EL (cell line): ENCODE data around the gene GRID2.
"Not testable (repeated sequence)": the region's sequence is repeated elsewhere in the genome, so short reads cannot be mapped to it uniquely, and the experiment has no call there.

Experiments used
- DNase-seq: peaks from one replicate; pipeline ENCODE4 v3.0.0-alpha.2; 2016

Gene GRID2

DNA sequence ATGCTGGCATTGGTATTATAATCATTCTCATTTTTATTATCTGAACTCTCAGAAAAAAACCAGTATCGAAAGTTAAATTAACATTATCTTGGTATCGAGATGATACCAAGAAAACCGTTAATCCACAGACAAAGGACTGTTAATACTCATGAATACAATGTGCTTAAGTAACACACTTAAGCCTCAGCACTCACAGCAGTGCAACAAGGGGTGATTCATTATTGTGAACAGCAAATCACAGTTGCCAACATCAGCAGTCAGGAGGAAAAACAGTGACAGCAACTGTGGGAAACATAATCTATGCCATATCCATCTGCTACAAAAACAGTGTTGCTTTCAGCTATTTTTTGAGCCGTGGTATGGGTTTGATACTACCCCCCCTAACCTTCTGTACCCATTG, 1313.8 kb downstream of the GRID2 start:
- no peak for DNase-seq

GRCh38 chr4:93633721-93634120, 1330.0 kb downstream of the GRID2 start:
- no peak for DNase-seq

DNA sequence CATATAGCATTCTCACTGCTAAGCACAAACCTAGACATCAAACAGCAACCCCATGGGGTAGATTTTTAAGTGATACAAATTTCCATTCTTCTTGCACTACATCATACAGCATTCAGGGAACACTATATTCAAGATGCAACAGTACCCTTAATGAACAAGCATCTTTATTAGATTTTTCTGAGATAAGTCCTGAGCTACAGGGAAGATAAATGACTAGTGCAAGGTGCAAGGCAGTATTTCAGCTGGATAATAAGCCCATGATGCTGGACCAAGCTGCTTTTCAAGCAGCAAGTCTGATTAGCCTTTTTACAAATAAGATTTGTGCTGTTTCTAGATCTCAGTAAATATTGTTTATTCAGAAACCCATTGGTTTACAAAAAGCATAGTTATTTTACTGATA, 1332.2 kb downstream of the GRID2 start:
- DNase-seq, result no peak

DNA sequence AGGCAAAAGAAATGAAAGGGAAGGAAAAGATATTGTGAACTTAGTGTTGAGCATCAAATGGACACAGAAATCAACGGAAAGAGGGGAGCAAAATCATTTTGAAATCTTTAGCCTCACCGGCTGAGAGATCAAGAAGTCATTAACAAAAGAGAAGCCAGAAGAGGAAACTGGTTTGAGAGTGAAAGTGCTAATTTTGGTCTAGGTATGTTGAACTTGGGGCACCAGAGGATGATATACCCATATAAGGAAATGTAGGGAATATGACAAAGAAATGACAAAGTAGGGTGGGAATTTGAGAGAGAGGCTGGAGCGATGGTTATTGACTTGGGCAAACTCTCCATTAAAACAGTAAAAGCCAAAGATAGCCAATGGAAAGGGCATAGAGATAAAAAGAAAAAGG, 1341.4 kb downstream of the GRID2 start:
- no peak for DNase-seq

DNA sequence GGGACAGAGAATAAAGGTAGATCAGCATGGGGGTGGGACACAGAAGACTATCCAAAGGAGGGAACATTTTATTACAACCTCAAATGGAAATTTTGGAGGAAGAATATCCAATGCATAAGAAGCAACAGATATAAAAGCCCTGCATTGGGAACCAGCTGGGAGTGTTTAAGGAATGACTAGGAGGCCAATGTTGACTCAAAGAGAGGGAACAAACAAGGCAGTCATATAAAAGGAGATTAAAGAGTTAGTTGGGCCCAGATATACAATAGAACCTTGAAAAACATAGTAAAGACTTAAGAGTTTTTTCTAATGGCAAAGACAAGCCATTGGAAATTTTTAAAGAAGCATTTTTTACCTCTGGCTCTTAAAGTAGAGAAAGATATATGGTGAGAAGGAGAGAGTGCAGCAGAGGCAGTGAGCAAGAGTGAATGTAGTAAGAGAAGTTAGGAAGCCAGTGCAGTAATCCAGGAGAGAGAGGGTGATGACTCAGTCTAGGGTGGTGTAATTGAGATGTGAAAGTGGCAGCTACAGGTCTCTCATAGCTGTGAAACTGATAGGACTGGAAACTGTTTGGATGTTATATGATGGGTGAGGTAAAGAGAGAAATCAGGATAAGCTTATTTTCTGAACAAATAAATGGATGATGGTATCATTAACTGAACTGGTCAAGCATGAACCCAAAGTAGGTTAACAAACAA, 1342.6 kb downstream of the GRID2 start:
- no peak for DNase-seq

GRCh38 chr4:93648258-93648657, 1344.5 kb downstream of the GRID2 start:
- no peak for DNase-seq

GRCh38 chr4:93649828-93650227, 1346.1 kb downstream of the GRID2 start:
- DNase-seq, result no peak

- no peak for DNase-seq
Observed at GRCh38 chr4:93654211-93654610, 1350.4 kb downstream of the GRID2 start.

DNA sequence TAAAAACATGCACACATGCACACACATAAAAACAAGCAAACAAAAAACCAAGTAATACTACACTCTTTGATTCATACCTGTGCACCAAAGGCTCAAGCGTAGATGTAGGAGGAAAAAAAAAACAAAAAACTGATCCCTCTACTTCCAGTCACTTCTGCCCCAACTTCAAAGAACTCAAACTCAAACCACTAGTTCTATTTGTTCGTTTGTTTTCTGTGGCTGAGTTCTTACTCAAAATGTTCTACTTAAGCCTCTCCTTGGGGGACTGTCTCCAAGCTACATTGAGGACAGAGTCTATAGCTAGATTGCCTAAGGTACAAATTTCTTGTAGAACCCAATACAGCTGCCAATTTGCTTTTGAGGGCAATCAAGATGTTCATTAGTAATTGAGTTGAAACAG, 1353.8 kb downstream of the GRID2 start:
- no peak for DNase-seq

- no peak for DNase-seq
Observed at GRCh38 chr4:93658443-93658842, 1354.7 kb downstream of the GRID2 start.

DNA sequence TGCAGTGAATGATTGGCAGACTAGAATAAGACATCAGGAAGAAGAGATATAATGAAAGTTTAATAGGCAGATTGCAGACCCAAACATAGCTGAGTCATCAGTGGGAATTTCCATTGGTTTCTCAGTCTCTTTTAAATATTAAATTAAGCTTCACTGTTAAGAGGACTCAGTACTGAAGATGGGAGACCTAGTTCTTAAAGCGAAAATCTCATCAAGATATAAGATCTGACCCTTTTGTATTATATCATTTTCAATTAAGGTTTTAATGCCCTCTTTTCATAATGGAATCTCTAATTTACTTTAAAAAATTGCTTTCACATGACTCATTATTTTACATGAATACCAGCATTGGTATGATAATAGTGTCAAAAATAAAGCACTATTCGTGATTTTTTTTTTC, 1355.9 kb downstream of the GRID2 start:
- no peak for DNase-seq

DNA sequence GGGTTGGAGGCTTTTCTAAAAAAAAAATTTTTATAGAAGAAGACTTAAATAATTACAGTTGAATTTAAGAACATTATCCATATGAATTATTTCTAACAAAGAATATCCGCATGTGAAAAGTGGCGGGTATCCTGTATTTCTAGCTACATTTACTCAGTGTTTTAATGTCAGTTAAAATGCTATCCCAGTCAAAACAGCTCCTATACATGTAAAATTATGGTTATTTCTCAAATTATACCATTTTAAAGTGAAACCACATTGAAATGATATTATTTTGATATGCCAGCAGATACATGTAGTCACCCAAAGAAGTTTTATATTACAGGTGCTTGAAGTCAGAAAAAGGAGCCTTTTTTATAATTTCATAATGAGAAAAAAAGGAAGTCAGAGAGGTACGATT, 1356.3 kb downstream of the GRID2 start:
- no peak for DNase-seq

DNA sequence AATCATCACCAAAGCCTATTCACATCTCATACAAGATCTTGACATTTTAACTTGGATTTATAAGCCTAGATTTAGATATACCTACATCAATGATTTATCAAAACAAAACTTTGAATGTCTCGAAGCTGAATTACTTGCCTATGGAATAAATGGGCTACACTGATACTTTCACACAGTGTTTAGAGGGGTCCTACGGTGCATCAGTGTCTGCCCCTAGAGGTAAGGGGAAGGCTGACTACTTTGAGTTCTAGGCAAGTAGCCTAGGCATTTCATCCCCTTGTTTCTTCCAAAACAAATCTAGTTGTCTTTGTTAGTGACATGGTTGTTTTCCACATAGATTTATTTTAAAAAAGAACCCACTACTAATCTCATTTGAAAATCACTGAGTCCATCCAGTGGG, 1366.7 kb downstream of the GRID2 start:
- DNase-seq, result no peak

DNA sequence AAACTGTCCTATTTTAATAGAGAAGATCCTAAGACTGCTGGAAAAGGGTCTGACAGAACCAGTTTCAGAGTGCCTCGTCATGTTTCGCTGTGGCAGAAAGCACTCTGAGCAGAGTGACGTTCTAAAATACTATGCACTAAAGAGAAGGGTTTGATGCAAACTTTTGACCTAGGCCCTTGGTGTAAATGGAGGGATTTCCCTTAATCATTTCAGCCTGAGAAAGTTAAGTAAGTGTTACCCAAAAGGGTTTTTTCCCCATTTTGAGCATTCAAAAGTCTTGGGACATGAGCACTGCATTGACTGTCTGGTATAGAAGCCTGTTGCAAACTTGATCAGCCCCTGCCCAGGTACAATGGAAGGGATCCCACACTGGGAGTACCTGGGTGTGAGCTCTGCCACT, 1367.3 kb downstream of the GRID2 start:
- no peak for DNase-seq

DNA sequence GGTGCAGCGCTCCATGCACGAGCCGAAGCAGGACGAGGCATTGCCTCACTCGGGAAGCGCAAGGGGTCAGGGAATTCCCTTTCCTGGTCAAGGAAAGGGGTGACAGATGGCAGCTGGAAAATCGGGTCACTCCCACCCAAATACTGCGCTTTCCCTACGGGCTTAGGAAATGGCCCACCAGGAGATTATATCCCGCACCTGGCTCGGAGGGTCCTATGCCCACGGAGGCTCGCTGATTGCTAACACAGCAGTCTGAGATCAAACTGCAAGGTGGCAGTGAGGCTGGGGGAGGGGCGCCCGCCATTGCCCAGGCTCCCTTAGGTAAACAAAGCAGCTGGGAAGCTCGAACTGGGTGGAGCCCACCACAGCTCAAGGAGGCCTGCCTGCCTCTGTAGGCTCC, 1373.2 kb downstream of the GRID2 start:
- not testable (repeated sequence) for DNase-seq

- DNase-seq, result no peak
Observed at GRCh38 chr4:93684571-93684970, 1380.8 kb downstream of the GRID2 start.

DNA sequence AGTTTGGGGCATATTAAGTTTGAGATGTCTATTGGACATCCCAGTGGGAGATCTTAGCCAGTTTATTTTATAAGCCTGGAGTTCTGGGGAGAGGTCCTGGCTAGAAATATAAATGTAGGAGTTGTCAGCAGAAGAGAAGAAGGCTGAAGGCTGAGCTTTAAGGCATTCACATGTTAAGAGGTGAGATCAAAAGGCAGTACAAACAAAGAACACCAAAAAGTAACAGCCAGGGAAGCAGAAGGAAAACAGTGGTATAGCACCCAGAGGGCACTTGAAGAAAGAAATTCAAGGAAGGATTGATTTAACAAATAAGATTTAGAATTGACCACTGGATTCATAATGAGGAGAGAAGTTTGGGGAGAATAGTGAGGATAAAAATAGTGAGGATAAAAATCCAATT, 1383.5 kb downstream of the GRID2 start:
- no peak for DNase-seq

GRCh38 chr4:93688978-93689377, 1385.2 kb downstream of the GRID2 start:
- no peak for DNase-seq

DNA sequence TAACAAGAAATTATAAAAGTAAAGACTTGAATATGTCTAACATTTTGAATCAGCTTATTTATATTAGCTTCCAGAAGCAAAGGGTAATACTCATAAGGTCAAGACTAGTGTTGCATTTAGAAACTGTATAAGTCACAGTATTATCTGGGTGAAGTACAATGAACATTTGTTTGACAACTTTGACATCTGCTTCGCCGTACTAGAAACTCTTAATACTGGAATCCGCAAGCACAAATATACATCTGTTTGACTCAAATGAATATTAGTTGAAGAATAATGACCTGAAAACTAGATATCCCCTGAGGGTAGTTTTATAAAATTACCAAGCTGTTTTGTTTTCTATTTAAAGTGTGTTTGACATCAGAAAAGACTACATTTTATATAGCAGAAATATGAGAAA, 1389.4 kb downstream of the GRID2 start:
- no peak for DNase-seq

- no peak for DNase-seq
Observed at GRCh38 chr4:93698686-93699085, 1394.9 kb downstream of the GRID2 start.

DNA sequence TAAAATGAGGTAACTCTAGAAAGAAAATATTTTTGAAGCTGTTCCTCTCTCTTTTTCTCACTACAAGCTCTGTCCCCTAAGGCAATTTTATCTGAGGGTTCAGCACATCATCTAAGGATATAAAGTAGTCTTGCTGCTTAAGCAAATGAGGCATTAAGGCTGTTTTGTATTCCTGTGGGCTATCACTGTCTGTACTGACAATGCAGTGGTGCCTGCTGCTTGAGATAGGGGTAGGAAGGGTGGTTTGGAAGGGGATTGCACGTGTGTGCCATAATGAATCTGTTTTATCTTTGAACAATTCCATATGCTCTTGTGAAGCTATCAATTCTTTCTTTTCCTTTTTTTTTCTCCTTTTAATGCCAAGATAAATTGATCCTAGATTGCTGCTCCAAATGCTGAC, 1396.8 kb downstream of the GRID2 start:
- DNase-seq, result no peak

GRCh38 chr4:93710101-93710846, 1406.5 kb downstream of the GRID2 start:
- DNase-seq, result no peak

DNA sequence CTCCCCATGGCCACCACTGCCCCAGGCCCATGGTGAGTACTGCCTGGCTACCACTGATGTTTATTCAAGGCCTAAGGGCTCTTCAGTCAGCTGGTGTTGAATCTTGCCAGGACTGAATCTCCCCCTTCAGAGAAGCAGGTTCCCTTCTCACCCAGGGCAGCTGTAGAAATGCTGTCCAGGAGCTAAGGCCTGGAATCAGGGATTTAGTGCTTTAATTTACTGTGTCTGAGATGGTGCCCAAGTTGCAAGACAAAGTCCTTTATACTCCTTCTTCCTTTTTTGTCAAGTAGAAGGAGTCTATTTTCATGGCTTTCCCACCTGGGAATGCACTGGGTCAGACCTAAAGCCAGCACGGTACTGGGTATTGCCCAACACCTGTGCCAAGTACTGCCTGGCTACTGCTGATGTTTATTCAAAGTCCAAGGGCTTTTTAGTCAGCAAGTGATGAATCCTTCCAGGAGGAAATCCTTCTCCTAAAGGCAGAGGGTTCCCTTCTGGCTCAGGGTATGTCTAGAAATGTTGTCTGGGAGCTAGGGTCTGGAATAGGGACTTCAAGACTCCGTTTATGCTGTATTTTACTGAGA, 1407.2 kb downstream of the GRID2 start:
- no peak for DNase-seq

- no peak for DNase-seq
Observed at GRCh38 chr4:93718233-93718632, 1414.5 kb downstream of the GRID2 start.
